B cell (primary cell): ENCODE data around the gene ZNF521. TPM values are rescaled to one million over a fixed set of nuclear protein-coding genes. Genes with fewer than 3 reads are reported as not detected.

Source experiments
- ATAC-seq: fragments of 200-7000 bp; cut with Tn5 transposase; one replicate; pipeline ENCODE4 v1.10.0; 2021; ENCODE audit warnings: low read depth, mild to moderate bottlenecking, moderate number of reproducible peaks, moderate library complexity
- CTCF ChIA-PET: fragments of 350-600 bp; sonication (Branson Sonifier 250); formaldehyde crosslinking; loops from one replicate; lab custom pipeline; 2021; ENCODE audit warnings: antibody characterized with exemption, inconsistent platforms; lab: Charles Lee
- POLR2A ChIA-PET: fragments of 350-600 bp; sonication (Branson Sonifier 250); formaldehyde crosslinking; loops from one replicate; lab custom pipeline; 2021; ENCODE audit warnings: antibody characterized with exemption; lab: Charles Lee
- DNase-seq: peaks from one replicate; pipeline ENCODE4 v3.0.0; 2013
- H2AFZ ChIP-seq: 2 replicates; pipeline ENCODE4 v1.6.1; 2012; ENCODE audit warnings: mild to moderate bottlenecking, low read depth, low read length; ENCODE audit not compliant: insufficient read depth, poor library complexity, severe bottlenecking
- H3K27ac ChIP-seq, 2 donors: 1 replicate in 1 of 2; 2 replicates in 1 of 2; pipeline ENCODE4 v1.5.1; 2012 to 2013; ENCODE audit warnings: low read length in 2 of 2, mild to moderate bottlenecking in 2 of 2, moderate library complexity in 1 of 2
- H3K27me3 ChIP-seq, 4 experiments: fragments of 200-600 bp in 1 of 4; sonication (generic) in 1 of 4; replicated peaks in 1 of 4; 1 replicate in 2 of 4; 2 replicates in 2 of 4; pipeline versions ENCODE4 v1.6.1 to v1.7.0; 2013 to 2016; ENCODE audit warnings: low read length in 3 of 4, mild to moderate bottlenecking in 2 of 4, mixed read lengths in 1 of 4, moderate library complexity in 1 of 4; ENCODE audit not compliant: insufficient read depth in 4 of 4, control insufficient read depth in 3 of 4; ENCODE audit errors: control extremely low read depth in 1 of 4
- H3K36me3 ChIP-seq, 2 experiments: replicated peaks in 1 of 2; 1 replicate in 1 of 2; 2 replicates in 1 of 2; pipeline versions ENCODE4 v1.6.1 to v1.7.1; 2013; ENCODE audit warnings: low read length in 1 of 2; ENCODE audit not compliant: insufficient read depth in 2 of 2, control insufficient read depth in 1 of 2; ENCODE audit errors: control extremely low read depth in 1 of 2, extremely low read depth in 1 of 2
- H3K4me1 ChIP-seq, 2 donors: fragments of 200-600 bp in 1 of 2; sonication (generic) in 1 of 2; 1 replicate in 1 of 2; 2 replicates in 1 of 2; pipeline versions ENCODE4 v1.5.1 to v1.6.1; 2013 to 2017; ENCODE audit warnings: low read length in 2 of 2; ENCODE audit not compliant: control insufficient read depth in 2 of 2, insufficient read depth in 2 of 2
- H3K4me2 ChIP-seq: replicated peaks from 2 replicates; pipeline ENCODE3; 2012; ENCODE audit warnings: mild to moderate bottlenecking, low read depth, low read length; ENCODE audit not compliant: poor library complexity, severe bottlenecking
- H3K4me3 ChIP-seq, 5 experiments: fragments of 200-600 bp in 1 of 5; sonication (generic) in 1 of 5; 1 replicate in 3 of 5; 2 replicates in 2 of 5; pipeline versions ENCODE4 v1.5.1 to v1.7.0; 2011 to 2016; ENCODE audit warnings: low read length in 4 of 5, mild to moderate bottlenecking in 4 of 5, low read depth in 2 of 5, control low read depth in 1 of 5, moderate library complexity in 1 of 5; ENCODE audit not compliant: insufficient read depth in 1 of 5; ENCODE audit errors: control extremely low read depth in 1 of 5, extremely low read depth in 1 of 5
- H3K79me2 ChIP-seq: fragments of 200-600 bp; sonication (generic); one replicate; pipeline ENCODE4 v1.6.0; 2016; ENCODE audit warnings: low read length; ENCODE audit not compliant: control insufficient read depth, insufficient read depth
- H3K9ac ChIP-seq: fragments of 200-600 bp; sonication (generic); 2 replicates; pipeline ENCODE4 v1.6.1; 2017; ENCODE audit warnings: mild to moderate bottlenecking, low read length, moderate library complexity
- H3K9me3 ChIP-seq, 3 donors: one replicate each; pipeline versions ENCODE4 v1.6.1 to v1.7.1; 2013; ENCODE audit warnings: low read length in 2 of 3; ENCODE audit not compliant: control insufficient read depth in 2 of 3, insufficient read depth in 1 of 3; ENCODE audit errors: control extremely low read depth in 1 of 3
- H4K20me1 ChIP-seq: 2 replicates; pipeline ENCODE4 v1.6.0; 2012; ENCODE audit warnings: mild to moderate bottlenecking, low read length; ENCODE audit not compliant: insufficient read depth, control insufficient read depth, poor library complexity, severe bottlenecking
- H3K27ac Mint-ChIP-seq: one replicate; pipeline ENCODE4 v1.8.0; 2021; ENCODE audit warnings: mixed read lengths
- H3K27me3 Mint-ChIP-seq: one replicate; pipeline ENCODE4 v1.8.0; 2021; ENCODE audit warnings: mixed read lengths
- H3K4me1 Mint-ChIP-seq: one replicate; pipeline ENCODE4 v1.8.0; 2021; ENCODE audit warnings: mixed read lengths
- H3K4me3 Mint-ChIP-seq: one replicate; pipeline ENCODE4 v1.8.0; 2021; ENCODE audit warnings: mixed read lengths
- H3K9me3 Mint-ChIP-seq: one replicate; pipeline ENCODE4 v1.8.0; 2022; ENCODE audit warnings: mixed read lengths; ENCODE audit not compliant: insufficient read depth
- EZH2 ChIP-seq: IDR thresholded peaks from 2 replicates; pipeline ENCODE4 v1.6.1; 2012; ENCODE audit warnings: borderline replicate concordance, low read depth, mild to moderate bottlenecking, moderate library complexity, low read length; ENCODE audit not compliant: insufficient read depth, poor library complexity, severe bottlenecking
- WGBS: methylation state at CpG from one replicate; pipeline ENCODE4 v1.1.5; 2013; ENCODE audit warnings: missing lambda C conversion rate; ENCODE audit not compliant: insufficient coverage; 5-methylcytosine and 5-hydroxymethylcytosine counted together
- intact Hi-C: fragments of 100-400 bp; cut with micrococcal nuclease; formaldehyde crosslinking; loops from one replicate; pipeline ENCODE4 v1.10.0; 2022
- polyA plus RNA-seq: library from polyadenylated mRNA; depleted of rRNA; stranded (reverse); fragments of >200 nt; gene quantifications from 2 replicates; pipeline ENCODE4 v1.2.3, GENCODE V29; 2012
- total RNA-seq, 2 donors: library from RNA; stranded (reverse); fragments of 120-200 nt in 1 of 2; gene quantifications; 1 replicate in 1 of 2; 2 replicates in 1 of 2; pipeline versions ENCODE4 v1.2.3 to v1.2.4, GENCODE V29; 2013 to 2022
- TF ChIP-seq, protein P1 (sequence below): fragments of 200-600 bp; IDR thresholded peaks from one replicate; pipeline ENCODE4 v1.8.0; 2022; ENCODE audit warnings: antibody characterized with exemption, mild to moderate bottlenecking

The ZNF521 gene
- total and polyA plus RNA-seq, 2 donors (not counting 1 experiment from before 2014, with no cell fraction given) = 0.04 to 9.0 TPM

DNA sequence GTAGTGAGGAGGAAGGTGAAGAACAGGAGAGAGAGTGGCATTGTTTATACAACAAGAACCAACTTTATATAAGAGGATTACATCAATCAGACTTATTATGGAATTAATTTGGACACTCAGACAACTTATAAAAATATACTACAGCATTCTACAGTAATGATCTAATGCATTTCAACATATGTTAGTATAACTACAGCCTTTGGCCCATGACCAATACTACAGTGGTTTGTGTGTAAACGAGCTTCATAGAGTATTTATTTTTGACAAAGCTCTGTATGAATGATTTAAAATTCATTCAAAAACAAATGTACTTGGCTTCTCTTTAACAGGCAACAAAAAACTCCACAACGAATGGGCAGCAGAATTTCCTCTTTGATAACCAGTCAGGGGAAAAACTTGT lies 72.8 kb downstream of the ZNF521 start:
- H3K27ac Mint-ChIP-seq = no peak overlapping the region
- no peaks in the 10 kb centered on the region for H3K36me3 ChIP-seq
- CTCF ChIA-PET = no interaction called here
- ATAC-seq = no peak
- no peaks in the 10 kb centered on the region for H3K79me2 ChIP-seq
- H3K4me3 Mint-ChIP-seq = no peak overlapping the region
- H3K27ac ChIP-seq = no peak overlapping the region
- peaks cover 17% of the 10 kb centered on the region for H3K27me3 Mint-ChIP-seq
- WGBS = no CpG with 5 or more reads among the region's 2 CpGs
- no peak for DNase-seq
- POLR2A ChIA-PET = no interaction called here
- H3K27me3 ChIP-seq = peaks cover 0 to 4% (median 0%) of the 10 kb centered on the region in 4 experiments
- H3K4me3 ChIP-seq = no peak overlapping the region
- peaks cover 0 to 4% of the 10 kb centered on the region in 2 donors for H3K4me1 ChIP-seq
- no peak overlapping the region for H3K9ac ChIP-seq
- peaks cover 6% of the 10 kb centered on the region for H3K4me1 Mint-ChIP-seq
- intact Hi-C loops = no loop called here
- TF ChIP-seq, protein P1, sequence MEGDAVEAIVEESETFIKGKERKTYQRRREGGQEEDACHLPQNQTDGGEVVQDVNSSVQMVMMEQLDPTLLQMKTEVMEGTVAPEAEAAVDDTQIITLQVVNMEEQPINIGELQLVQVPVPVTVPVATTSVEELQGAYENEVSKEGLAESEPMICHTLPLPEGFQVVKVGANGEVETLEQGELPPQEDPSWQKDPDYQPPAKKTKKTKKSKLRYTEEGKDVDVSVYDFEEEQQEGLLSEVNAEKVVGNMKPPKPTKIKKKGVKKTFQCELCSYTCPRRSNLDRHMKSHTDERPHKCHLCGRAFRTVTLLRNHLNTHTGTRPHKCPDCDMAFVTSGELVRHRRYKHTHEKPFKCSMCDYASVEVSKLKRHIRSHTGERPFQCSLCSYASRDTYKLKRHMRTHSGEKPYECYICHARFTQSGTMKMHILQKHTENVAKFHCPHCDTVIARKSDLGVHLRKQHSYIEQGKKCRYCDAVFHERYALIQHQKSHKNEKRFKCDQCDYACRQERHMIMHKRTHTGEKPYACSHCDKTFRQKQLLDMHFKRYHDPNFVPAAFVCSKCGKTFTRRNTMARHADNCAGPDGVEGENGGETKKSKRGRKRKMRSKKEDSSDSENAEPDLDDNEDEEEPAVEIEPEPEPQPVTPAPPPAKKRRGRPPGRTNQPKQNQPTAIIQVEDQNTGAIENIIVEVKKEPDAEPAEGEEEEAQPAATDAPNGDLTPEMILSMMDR = no peak
- TF ChIP-seq EZH2 = no peak
- no peaks in the 10 kb centered on the region for H3K9me3 Mint-ChIP-seq
- no peak overlapping the region for H3K4me2 ChIP-seq
- no peaks in the 10 kb centered on the region for H4K20me1 ChIP-seq
- H2AFZ ChIP-seq = no peak overlapping the region
- H3K9me3 ChIP-seq = peaks cover 0 to 1% (median 0%) of the 10 kb centered on the region in 3 donors

DNA sequence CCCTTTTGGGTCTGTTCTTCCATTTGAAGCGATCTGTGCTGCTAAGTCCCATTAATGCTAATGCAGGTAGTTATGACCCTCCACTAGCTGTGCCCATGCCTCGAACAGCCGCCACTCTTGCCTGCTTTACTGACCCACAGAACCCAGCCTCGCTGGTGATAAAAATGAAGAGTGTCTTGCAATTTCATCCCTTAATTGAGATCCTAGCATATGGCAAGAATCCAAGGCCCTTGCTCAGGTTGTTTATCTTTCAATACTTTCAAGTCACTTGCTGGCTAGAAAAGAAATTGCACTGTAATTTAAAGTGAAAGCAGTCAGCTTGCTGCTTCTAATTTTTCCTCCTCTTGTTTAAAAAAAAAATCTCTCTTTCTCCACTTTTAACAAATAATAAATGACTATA lies 73.6 kb downstream of the ZNF521 start:
- no peak overlapping the region for H2AFZ ChIP-seq
- H3K27ac ChIP-seq = no peak overlapping the region
- intact Hi-C loops = no loop called here
- WGBS = 100% methylated on average over 3 of the region's 4 CpGs
- Mint-ChIP-seq H3K27ac (no peak overlapping the region), H3K9me3 (no peaks in the 10 kb centered on the region), H3K4me3 (no peak overlapping the region), H3K27me3 (peaks cover 17% of the 10 kb centered on the region), H3K4me1 (peaks cover 6% of the 10 kb centered on the region)
- no peak overlapping the region for H3K9ac ChIP-seq
- peaks cover 0 to 1% (median 0%) of the 10 kb centered on the region in 3 donors for H3K9me3 ChIP-seq
- TF ChIP-seq, protein P1 = no peak
- no peaks in the 10 kb centered on the region for H3K79me2 ChIP-seq
- H3K4me1 ChIP-seq = peaks cover 0 to 4% of the 10 kb centered on the region in 2 donors
- no peak for DNase-seq
- no peak for ATAC-seq
- H4K20me1 ChIP-seq = no peaks in the 10 kb centered on the region
- H3K27me3 ChIP-seq = peaks cover 0 to 4% (median 0%) of the 10 kb centered on the region in 4 experiments
- ChIA-PET POLR2A (no interaction called here), CTCF (no interaction called here)
- H3K4me2 ChIP-seq = no peak overlapping the region
- no peak overlapping the region for H3K4me3 ChIP-seq
- H3K36me3 ChIP-seq = no peaks in the 10 kb centered on the region
